ENCODE measurements around the gene WDR37.

WDR37 gene

GRCh38 chr10:1153805-1154351 is 97.7 kb downstream of the WDR37 start:
- no peak for DNase-seq (ENCODE audit: low read depth)
- no peak overlapping the region for H3K4me3 ChIP-seq (ENCODE audit: low read depth, low read length)
- TF ChIP-seq CTCF (IDR thresholded peaks at IDR 0.05; ENCODE audit: low read depth, low read length, missing control alignments): no peak
- in situ Hi-C loops (cut with HindIII; ENCODE audit: low sequenced_read_pairs): no loop called here

GRCh38 chr10:1154531-1155295 is 98.5 kb downstream of the WDR37 start:
- TF ChIP-seq CTCF (IDR thresholded peaks at IDR 0.05; ENCODE audit: low read depth, low read length, missing control alignments): no peak
- no peak overlapping the region for H3K4me3 ChIP-seq (ENCODE audit: low read depth, low read length)
- in situ Hi-C loops (cut with HindIII; ENCODE audit: low sequenced_read_pairs): no loop called here
- DNase-seq (ENCODE audit: low read depth): no peak

- no peak for DNase-seq (ENCODE audit: low read depth)
- in situ Hi-C loops (cut with HindIII; ENCODE audit: low sequenced_read_pairs): no loop called here
- TF ChIP-seq CTCF (IDR thresholded peaks at IDR 0.05; ENCODE audit: low read depth, low read length, missing control alignments): no peak
- no peak overlapping the region for H3K4me3 ChIP-seq (ENCODE audit: low read depth, low read length)
Observed at GRCh38 chr10:1155791-1156615, 99.8 kb downstream of the WDR37 start.

- no peak for TF ChIP-seq CTCF (IDR thresholded peaks at IDR 0.05; ENCODE audit: low read depth, low read length, missing control alignments)
- DNase-seq (ENCODE audit: low read depth): no peak
- in situ Hi-C loops (cut with HindIII; ENCODE audit: low sequenced_read_pairs): no loop called here
- H3K4me3 ChIP-seq (ENCODE audit: low read depth, low read length): no peak overlapping the region
Observed at GRCh38 chr10:1156616-1156886, 100.4 kb downstream of the WDR37 start.

GRCh38 chr10:1156921-1157614 is 100.9 kb downstream of the WDR37 start:
- in situ Hi-C loops (cut with HindIII; ENCODE audit: low sequenced_read_pairs): no loop called here
- TF ChIP-seq CTCF (IDR thresholded peaks at IDR 0.05; ENCODE audit: low read depth, low read length, missing control alignments): no peak
- H3K4me3 ChIP-seq (ENCODE audit: low read depth, low read length): no peak overlapping the region
- no peak for DNase-seq (ENCODE audit: low read depth)

- TF ChIP-seq CTCF (IDR thresholded peaks at IDR 0.05; ENCODE audit: low read depth, low read length, missing control alignments): no peak
- no peak for DNase-seq (ENCODE audit: low read depth)
- in situ Hi-C loops (cut with HindIII; ENCODE audit: low sequenced_read_pairs): no loop called here
- no peak overlapping the region for H3K4me3 ChIP-seq (ENCODE audit: low read depth, low read length)
Observed at GRCh38 chr10:1157615-1157933, 101.4 kb downstream of the WDR37 start.

All from astrocyte of the cerebellum (primary cell).